WTC11 (cell line): ENCODE measurements around the gene NCKAP5. TPM values are rescaled to one million over a fixed set of nuclear protein-coding genes. Genes with fewer than 3 reads are reported as not detected.
A peak's percentile ranks its signal among the peaks of the same experiment; 100 is the strongest.

ENCODE experiments used
- ATAC-seq: fragments of 200-7000 bp; cut with Tn5 transposase; 2 replicates; pipeline ENCODE4 v1.10.0; 2021; ENCODE audit warnings: mild to moderate bottlenecking, moderate library complexity
- CTCF ChIA-PET: fragments of 300-600 bp; sonication (Branson Sonifier 250); formaldehyde crosslinking; loops from one replicate; lab custom pipeline; 2021; ENCODE audit warnings: antibody characterized with exemption; lab: Charles Lee
- POLR2A ChIA-PET: fragments of 350-600 bp; sonication (Branson Sonifier 250); formaldehyde crosslinking; loops from one replicate; lab custom pipeline; 2021; ENCODE audit warnings: antibody characterized with exemption; lab: Charles Lee
- DNase-seq: peaks from one replicate; pipeline ENCODE4 v3.0.0; 2021; ENCODE audit warnings: low spot score
- H3K27ac Mint-ChIP-seq: 2 replicates; pipeline ENCODE4 v1.8.0; 2021; ENCODE audit warnings: mixed read lengths
- H3K27me3 Mint-ChIP-seq: 2 replicates; pipeline ENCODE4 v1.8.0; 2021; ENCODE audit warnings: low read depth, mild to moderate bottlenecking, moderate library complexity, mixed read lengths
- H3K36me3 Mint-ChIP-seq: 2 replicates; pipeline ENCODE4 v1.8.0; 2021; ENCODE audit warnings: mixed read lengths
- H3K4me1 Mint-ChIP-seq: 2 replicates; pipeline ENCODE4 v1.8.0; 2022; ENCODE audit warnings: mixed read lengths
- H3K4me3 Mint-ChIP-seq: 2 replicates; pipeline ENCODE4 v1.8.0; 2021; ENCODE audit warnings: mild to moderate bottlenecking, moderate library complexity, mixed read lengths
- H3K9me3 Mint-ChIP-seq: 2 replicates; pipeline ENCODE4 v1.8.0; 2021; ENCODE audit warnings: mixed read lengths
- GABPB1 ChIP-seq: sonication (generic); formaldehyde crosslinking; IDR thresholded peaks from 2 replicates; pipeline ENCODE4 v1.8.1; 2023; ENCODE audit warnings: mild to moderate bottlenecking, missing genetic modification reagents
- IRF2 ChIP-seq: sonication (generic); formaldehyde crosslinking; IDR thresholded peaks from 2 replicates; pipeline ENCODE4 v1.8.0; 2022; ENCODE audit warnings: low read depth, missing genetic modification reagents, borderline replicate concordance
- NFATC4 ChIP-seq: fragments of 250-450 bp; sonication (Bioruptor Pico); IDR thresholded peaks from 2 replicates; pipeline ENCODE4 v1.9.0; 2021; ENCODE audit warnings: mild to moderate bottlenecking
- NFYB ChIP-seq: sonication (generic); formaldehyde crosslinking; conservative IDR thresholded peaks from 2 replicates; pipeline ENCODE4 v1.8.0; 2022; ENCODE audit warnings: low read depth, missing genetic modification reagents
- SP1 ChIP-seq: sonication (generic); formaldehyde crosslinking; conservative IDR thresholded peaks from 2 replicates; pipeline ENCODE4 v1.8.1; 2022; ENCODE audit warnings: missing genetic modification reagents
- ZNF138 ChIP-seq: sonication (generic); formaldehyde crosslinking; conservative IDR thresholded peaks from 2 replicates; pipeline ENCODE4 v1.8.1; 2022; ENCODE audit warnings: mild to moderate bottlenecking, moderate library complexity, missing genetic modification reagents
- ZNF396 ChIP-seq: fragments of 250-450 bp; sonication (Bioruptor Pico); IDR thresholded peaks from 2 replicates; pipeline ENCODE4 v1.8.0; 2021; ENCODE audit warnings: mild to moderate bottlenecking, moderate library complexity, borderline replicate concordance
- ZNF416 ChIP-seq: fragments of 250-450 bp; sonication (Bioruptor Pico); IDR thresholded peaks from 2 replicates; pipeline ENCODE4 v1.9.0; 2021; ENCODE audit warnings: mild to moderate bottlenecking, inconsistent platforms
- total RNA-seq: library from RNA; stranded (reverse); gene quantifications from 3 replicates; pipeline ENCODE4 v1.2.3, GENCODE V29; 2021
- TF ChIP-seq, protein P1 (sequence below): sonication (generic); formaldehyde crosslinking; IDR thresholded peaks from 2 replicates; pipeline ENCODE4 v1.8.1; 2023; ENCODE audit warnings: mild to moderate bottlenecking, missing genetic modification reagents, moderate library complexity
- TF ChIP-seq, protein P2 (sequence below): sonication (generic); formaldehyde crosslinking; IDR thresholded peaks from 2 replicates; pipeline ENCODE4 v1.8.1; 2022; ENCODE audit warnings: missing genetic modification reagents, borderline replicate concordance
- TF ChIP-seq, protein P3 (sequence below): sonication (generic); formaldehyde crosslinking; IDR thresholded peaks from 2 replicates; pipeline ENCODE4 v1.8.1; 2023; ENCODE audit warnings: mild to moderate bottlenecking, missing genetic modification reagents, borderline replicate concordance
- TF ChIP-seq, protein P4 (sequence below): fragments of 200-600 bp; IDR thresholded peaks from 2 replicates; pipeline ENCODE4 v1.8.0; 2022; ENCODE audit warnings: antibody characterized with exemption
- TF ChIP-seq, protein P5 (sequence below): sonication (generic); formaldehyde crosslinking; IDR thresholded peaks from 2 replicates; pipeline ENCODE4 v1.8.0; 2022; ENCODE audit warnings: mild to moderate bottlenecking, missing genetic modification reagents
- TF ChIP-seq, protein P6 (sequence below): fragments of 250-450 bp; sonication (Bioruptor Pico); conservative IDR thresholded peaks from 2 replicates; pipeline ENCODE4 v1.9.0; 2021; ENCODE audit warnings: mild to moderate bottlenecking

NCKAP5 gene
- total RNA-seq, 1 experiment from 2014 or later, result 0.55 TPM

DNA sequence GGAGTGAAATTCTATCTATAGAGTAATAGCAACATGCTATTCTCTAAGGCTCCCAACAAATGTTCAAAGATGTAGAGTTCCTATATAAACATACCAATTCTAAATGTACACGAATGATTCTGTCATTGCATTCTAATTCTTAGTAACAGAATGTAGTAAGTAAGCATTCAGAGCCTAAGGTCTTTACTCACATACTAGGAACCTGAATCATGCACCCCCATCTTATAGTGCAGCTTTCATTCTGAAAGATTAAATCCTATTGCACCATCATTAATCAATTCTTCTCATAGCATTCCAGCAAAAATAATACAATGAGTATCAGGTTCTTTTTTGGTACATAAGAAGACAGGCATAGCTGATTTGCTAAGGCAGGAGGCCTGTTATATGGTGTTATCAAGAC, 230.0 kb downstream of the NCKAP5 start:
- no peak overlapping the region for H3K4me3 Mint-ChIP-seq
- ChIA-PET CTCF (no interaction called here), POLR2A (no interaction called here)
- H3K36me3 Mint-ChIP-seq, result no peaks in the 10 kb centered on the region
- TF ChIP-seq, protein P1, sequence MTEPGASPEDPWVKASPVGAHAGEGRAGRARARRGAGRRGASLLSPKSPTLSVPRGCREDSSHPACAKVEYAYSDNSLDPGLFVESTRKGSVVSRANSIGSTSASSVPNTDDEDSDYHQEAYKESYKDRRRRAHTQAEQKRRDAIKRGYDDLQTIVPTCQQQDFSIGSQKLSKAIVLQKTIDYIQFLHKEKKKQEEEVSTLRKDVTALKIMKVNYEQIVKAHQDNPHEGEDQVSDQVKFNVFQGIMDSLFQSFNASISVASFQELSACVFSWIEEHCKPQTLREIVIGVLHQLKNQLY (CRISPR knock-in tag), result no peak
- TF ChIP-seq, protein P2, sequence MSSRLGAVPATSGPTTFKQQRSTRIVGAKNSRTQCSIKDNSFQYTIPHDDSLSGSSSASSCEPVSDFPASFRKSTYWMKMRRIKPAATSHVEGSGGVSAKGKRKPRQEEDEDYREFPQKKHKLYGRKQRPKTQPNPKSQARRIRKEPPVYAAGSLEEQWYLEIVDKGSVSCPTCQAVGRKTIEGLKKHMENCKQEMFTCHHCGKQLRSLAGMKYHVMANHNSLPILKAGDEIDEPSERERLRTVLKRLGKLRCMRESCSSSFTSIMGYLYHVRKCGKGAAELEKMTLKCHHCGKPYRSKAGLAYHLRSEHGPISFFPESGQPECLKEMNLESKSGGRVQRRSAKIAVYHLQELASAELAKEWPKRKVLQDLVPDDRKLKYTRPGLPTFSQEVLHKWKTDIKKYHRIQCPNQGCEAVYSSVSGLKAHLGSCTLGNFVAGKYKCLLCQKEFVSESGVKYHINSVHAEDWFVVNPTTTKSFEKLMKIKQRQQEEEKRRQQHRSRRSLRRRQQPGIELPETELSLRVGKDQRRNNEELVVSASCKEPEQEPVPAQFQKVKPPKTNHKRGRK (CRISPR knock-in tag), result no peak
- TF ChIP-seq ZNF138 (CRISPR knock-in tag), result no peak
- TF ChIP-seq, protein P3, sequence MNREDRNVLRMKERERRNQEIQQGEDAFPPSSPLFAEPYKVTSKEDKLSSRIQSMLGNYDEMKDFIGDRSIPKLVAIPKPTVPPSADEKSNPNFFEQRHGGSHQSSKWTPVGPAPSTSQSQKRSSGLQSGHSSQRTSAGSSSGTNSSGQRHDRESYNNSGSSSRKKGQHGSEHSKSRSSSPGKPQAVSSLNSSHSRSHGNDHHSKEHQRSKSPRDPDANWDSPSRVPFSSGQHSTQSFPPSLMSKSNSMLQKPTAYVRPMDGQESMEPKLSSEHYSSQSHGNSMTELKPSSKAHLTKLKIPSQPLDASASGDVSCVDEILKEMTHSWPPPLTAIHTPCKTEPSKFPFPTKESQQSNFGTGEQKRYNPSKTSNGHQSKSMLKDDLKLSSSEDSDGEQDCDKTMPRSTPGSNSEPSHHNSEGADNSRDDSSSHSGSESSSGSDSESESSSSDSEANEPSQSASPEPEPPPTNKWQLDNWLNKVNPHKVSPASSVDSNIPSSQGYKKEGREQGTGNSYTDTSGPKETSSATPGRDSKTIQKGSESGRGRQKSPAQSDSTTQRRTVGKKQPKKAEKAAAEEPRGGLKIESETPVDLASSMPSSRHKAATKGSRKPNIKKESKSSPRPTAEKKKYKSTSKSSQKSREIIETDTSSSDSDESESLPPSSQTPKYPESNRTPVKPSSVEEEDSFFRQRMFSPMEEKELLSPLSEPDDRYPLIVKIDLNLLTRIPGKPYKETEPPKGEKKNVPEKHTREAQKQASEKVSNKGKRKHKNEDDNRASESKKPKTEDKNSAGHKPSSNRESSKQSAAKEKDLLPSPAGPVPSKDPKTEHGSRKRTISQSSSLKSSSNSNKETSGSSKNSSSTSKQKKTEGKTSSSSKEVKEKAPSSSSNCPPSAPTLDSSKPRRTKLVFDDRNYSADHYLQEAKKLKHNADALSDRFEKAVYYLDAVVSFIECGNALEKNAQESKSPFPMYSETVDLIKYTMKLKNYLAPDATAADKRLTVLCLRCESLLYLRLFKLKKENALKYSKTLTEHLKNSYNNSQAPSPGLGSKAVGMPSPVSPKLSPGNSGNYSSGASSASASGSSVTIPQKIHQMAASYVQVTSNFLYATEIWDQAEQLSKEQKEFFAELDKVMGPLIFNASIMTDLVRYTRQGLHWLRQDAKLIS, result no peak
- no peak for TF ChIP-seq SP1 (CRISPR knock-in tag)
- TF ChIP-seq, protein P4, sequence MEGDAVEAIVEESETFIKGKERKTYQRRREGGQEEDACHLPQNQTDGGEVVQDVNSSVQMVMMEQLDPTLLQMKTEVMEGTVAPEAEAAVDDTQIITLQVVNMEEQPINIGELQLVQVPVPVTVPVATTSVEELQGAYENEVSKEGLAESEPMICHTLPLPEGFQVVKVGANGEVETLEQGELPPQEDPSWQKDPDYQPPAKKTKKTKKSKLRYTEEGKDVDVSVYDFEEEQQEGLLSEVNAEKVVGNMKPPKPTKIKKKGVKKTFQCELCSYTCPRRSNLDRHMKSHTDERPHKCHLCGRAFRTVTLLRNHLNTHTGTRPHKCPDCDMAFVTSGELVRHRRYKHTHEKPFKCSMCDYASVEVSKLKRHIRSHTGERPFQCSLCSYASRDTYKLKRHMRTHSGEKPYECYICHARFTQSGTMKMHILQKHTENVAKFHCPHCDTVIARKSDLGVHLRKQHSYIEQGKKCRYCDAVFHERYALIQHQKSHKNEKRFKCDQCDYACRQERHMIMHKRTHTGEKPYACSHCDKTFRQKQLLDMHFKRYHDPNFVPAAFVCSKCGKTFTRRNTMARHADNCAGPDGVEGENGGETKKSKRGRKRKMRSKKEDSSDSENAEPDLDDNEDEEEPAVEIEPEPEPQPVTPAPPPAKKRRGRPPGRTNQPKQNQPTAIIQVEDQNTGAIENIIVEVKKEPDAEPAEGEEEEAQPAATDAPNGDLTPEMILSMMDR, result no peak
- H3K9me3 Mint-ChIP-seq, result no peaks in the 10 kb centered on the region
- H3K4me1 Mint-ChIP-seq, result peaks cover 28% of the 10 kb centered on the region
- no peak overlapping the region for H3K27ac Mint-ChIP-seq
- ATAC-seq (no peak), DNase-seq (no peak)
- H3K27me3 Mint-ChIP-seq, result no peaks in the 10 kb centered on the region

DNA sequence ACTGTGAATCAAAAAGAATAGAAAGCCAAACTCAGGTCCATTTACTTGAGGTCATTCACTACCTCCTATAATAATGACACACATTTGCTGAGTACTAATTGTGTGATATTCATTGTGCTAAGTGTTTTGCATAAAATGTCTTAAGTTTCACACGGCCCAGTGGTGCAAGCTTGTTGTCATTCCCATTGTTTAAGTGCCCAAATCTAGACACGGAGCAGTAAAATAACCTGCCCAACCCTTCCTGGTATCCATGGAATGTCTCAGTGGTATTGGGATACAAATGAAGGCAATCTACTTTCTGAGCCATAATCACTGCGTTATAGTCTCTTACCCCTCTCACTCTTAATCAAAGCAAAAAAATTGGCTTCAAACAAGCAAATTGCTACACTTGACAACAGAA, 233.3 kb downstream of the NCKAP5 start:
- no peak overlapping the region for H3K4me3 Mint-ChIP-seq
- DNase-seq (no peak), ATAC-seq (peak; percentile 87)
- no peaks in the 10 kb centered on the region for H3K9me3 Mint-ChIP-seq
- H3K27ac Mint-ChIP-seq, result no peak overlapping the region
- no peaks in the 10 kb centered on the region for H3K36me3 Mint-ChIP-seq
- peaks cover 19% of the 10 kb centered on the region for H3K4me1 Mint-ChIP-seq
- POLR2A ChIA-PET, result no interaction called here
- CTCF ChIA-PET, result interaction anchor here (0.6 to 1.0 kb wide), 2 partner anchors 8 to 226 kb away, joined by 3 to 4 read pairs; no protein-coding TSS in a partner anchor
- TF ChIP-seq NFYB (CRISPR knock-in tag) (no peak), ZNF416 (CRISPR knock-in tag) (no peak), ZNF396 (no peak), NFATC4 (CRISPR knock-in tag) (no peak), GABPB1 (CRISPR knock-in tag) (no peak), IRF2 (CRISPR knock-in tag) (no peak)
- TF ChIP-seq, protein P5, sequence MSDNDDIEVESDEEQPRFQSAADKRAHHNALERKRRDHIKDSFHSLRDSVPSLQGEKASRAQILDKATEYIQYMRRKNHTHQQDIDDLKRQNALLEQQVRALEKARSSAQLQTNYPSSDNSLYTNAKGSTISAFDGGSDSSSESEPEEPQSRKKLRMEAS (CRISPR knock-in tag), result no peak
- TF ChIP-seq, protein P6, sequence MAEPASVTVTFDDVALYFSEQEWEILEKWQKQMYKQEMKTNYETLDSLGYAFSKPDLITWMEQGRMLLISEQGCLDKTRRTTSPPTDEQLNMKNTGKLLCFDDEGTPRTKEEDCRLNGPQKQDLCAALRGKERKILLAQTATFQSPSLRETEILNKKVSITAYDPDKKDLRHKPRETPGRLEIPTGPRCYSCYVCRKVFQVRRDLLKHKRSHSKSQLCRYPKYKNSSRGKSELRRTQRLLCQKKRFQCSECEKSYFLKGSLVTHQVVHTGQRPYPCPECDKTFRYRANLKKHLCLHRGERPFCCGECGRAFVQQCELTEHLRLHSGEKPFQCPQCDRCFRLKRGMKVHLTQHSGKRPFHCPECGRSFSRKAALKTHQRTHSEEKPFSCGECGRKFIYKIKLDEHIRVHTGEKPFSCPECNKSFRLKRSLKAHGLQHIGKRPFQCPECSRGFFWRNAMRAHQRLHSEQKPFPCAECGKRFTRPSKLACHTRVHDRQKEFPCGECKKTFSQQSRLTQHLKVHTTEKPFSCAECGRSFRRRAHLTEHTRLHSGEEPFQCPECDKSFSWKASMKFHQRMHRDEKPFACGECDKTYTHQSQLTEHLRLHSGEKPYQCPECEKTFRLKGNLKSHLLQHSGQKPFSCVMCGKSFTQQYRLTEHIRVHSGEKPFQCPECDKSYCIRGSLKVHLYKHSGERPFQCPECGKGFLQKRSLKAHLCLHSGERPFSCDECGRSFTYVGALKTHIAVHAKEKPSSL (CRISPR knock-in tag), result no peak
- no peaks in the 10 kb centered on the region for H3K27me3 Mint-ChIP-seq
